OCI-LY7 (cell line): ENCODE data around the gene KREMEN2. TPM values are rescaled to one million over a fixed set of nuclear protein-coding genes. Genes with fewer than 3 reads are reported as not detected.

Experiments used
- BruUV-seq: library from RNA; stranded (reverse); fragments of 400-500 nt; replicated peaks from 2 replicates; lab custom pipeline; 2021; lab: Mats Ljungman, UMichigan
- CTCF ChIA-PET: fragments of 300-600 bp; sonication (Branson Sonifier 250); formaldehyde crosslinking; loops from one replicate; lab custom pipeline; 2022; ENCODE audit warnings: antibody characterized with exemption; ENCODE audit not compliant: unreplicated experiment; lab: Charles Lee
- POLR2A ChIA-PET: fragments of 300-600 bp; sonication (Branson Sonifier 250); formaldehyde crosslinking; loops from one replicate; lab custom pipeline; 2022; ENCODE audit warnings: antibody characterized with exemption; lab: Charles Lee
- DNase-seq: peaks from one replicate; pipeline ENCODE4 v3.0.0-alpha.2; 2015; ENCODE audit warnings: low spot score
- H2AFZ ChIP-seq: fragments of 200-600 bp; sonication (generic), shearing (Covaris generic); 2 replicates; pipeline ENCODE4 v1.6.1; 2014; ENCODE audit warnings: mild to moderate bottlenecking, antibody characterized with exemption, low read length, moderate library complexity
- H3K27ac ChIP-seq: fragments of 200-600 bp; sonication (generic); 2 replicates; pipeline ENCODE4 v1.5.1; 2014; ENCODE audit warnings: mixed run types, low read depth, mild to moderate bottlenecking, moderate library complexity, low read length, inconsistent platforms; ENCODE audit not compliant: poor library complexity, severe bottlenecking
- H3K36me3 ChIP-seq: fragments of 200-600 bp; sonication (generic); 2 replicates; pipeline ENCODE4 v1.6.1; 2014; ENCODE audit warnings: mild to moderate bottlenecking, antibody characterized with exemption, low read length, moderate library complexity, mixed read lengths; ENCODE audit not compliant: insufficient read depth
- H3K4me1 ChIP-seq: fragments of 200-600 bp; sonication (generic); 2 replicates; pipeline ENCODE4 v1.5.1; 2014; ENCODE audit warnings: mild to moderate bottlenecking, low read length; ENCODE audit not compliant: insufficient read depth, poor library complexity, severe bottlenecking
- H3K4me2 ChIP-seq: fragments of 200-600 bp; sonication (generic); 2 replicates; pipeline ENCODE4 v1.6.1; 2014; ENCODE audit warnings: mild to moderate bottlenecking, low read length
- H3K4me3 ChIP-seq: fragments of 200-600 bp; sonication (generic); 2 replicates; pipeline ENCODE4 v1.5.1; 2014; ENCODE audit warnings: mild to moderate bottlenecking, low read depth, low read length; ENCODE audit not compliant: poor library complexity, severe bottlenecking
- H3K79me2 ChIP-seq: fragments of 200-600 bp; sonication (generic); 2 replicates; pipeline ENCODE4 v1.6.1; 2016; ENCODE audit warnings: low read depth, mild to moderate bottlenecking, low read length, moderate library complexity, mixed read lengths; ENCODE audit not compliant: insufficient read depth
- H3K9me2 ChIP-seq: fragments of 200-600 bp; sonication (generic); 2 replicates; pipeline ENCODE4 v1.6.1; 2016; ENCODE audit warnings: mild to moderate bottlenecking, low read length, mixed read lengths; ENCODE audit not compliant: insufficient read depth
- H3K9me3 ChIP-seq: fragments of 200-600 bp; sonication (generic); 2 replicates; pipeline ENCODE4 v1.6.1; 2014; ENCODE audit warnings: mild to moderate bottlenecking, mixed run types, low read length, mixed read lengths
- H4K20me1 ChIP-seq: fragments of 200-600 bp; sonication (generic); 2 replicates; pipeline ENCODE4 v1.6.1; 2014; ENCODE audit warnings: mild to moderate bottlenecking, antibody characterized with exemption, low read length, moderate library complexity, mixed read lengths; ENCODE audit not compliant: insufficient read depth
- CTCF ChIP-seq: fragments of 200-600 bp; sonication (generic); conservative IDR thresholded peaks from 2 replicates; pipeline ENCODE4 v1.5.1; 2014; ENCODE audit warnings: mild to moderate bottlenecking, antibody characterized with exemption, low read length, moderate library complexity, mixed read lengths
- EZH2phosphoT487 ChIP-seq: fragments of 200-600 bp; sonication (generic); IDR thresholded peaks from 2 replicates; pipeline ENCODE4 v1.6.1; 2018; ENCODE audit warnings: low read depth, borderline replicate concordance, mild to moderate bottlenecking, mixed run types, antibody characterized with exemption, low read length, moderate library complexity, mixed read lengths
- intact Hi-C: fragments of 100-400 bp; cut with micrococcal nuclease; formaldehyde crosslinking; loops from one replicate; pipeline ENCODE4 v1.10.0; 2022; ENCODE audit not compliant: unreplicated experiment
- total RNA-seq, 2 experiments: library from RNA; depleted of rRNA in 1 of 2; stranded (reverse); fragments of >200 nt in 1 of 2; shearing (Covaris generic) in 1 of 2; gene quantifications; 2 replicates each; pipeline ENCODE4 v1.2.3, GENCODE V29; 2014 to 2022

KREMEN2 gene
- total RNA-seq, 2 experiments from 2014 or later: 0.09 TPM; not detected in 1

- Histone ChIP-seq H3K4me1 (peaks cover 36% of the 10 kb centered on the region), H3K9me3 (no peaks in the 10 kb centered on the region), H3K27ac (no peak overlapping the region), H4K20me1 (peaks cover 6% of the 10 kb centered on the region; the same call in 1 of the 2 replicates), H3K79me2 (peaks cover 14% of the 10 kb centered on the region; the same call in 1 of the 2 replicates), H3K36me3 (peaks cover 84% of the 10 kb centered on the region), H2AFZ (no peak overlapping the region), H3K9me2 (no peaks in the 10 kb centered on the region), H3K4me2 (no peak overlapping the region), H3K4me3 (no peak overlapping the region)
- CTCF ChIA-PET: no interaction called here
- DNase-seq: no peak
- POLR2A ChIA-PET: no interaction called here
- TF ChIP-seq EZH2phosphoT487 (no peak), CTCF (no peak)
- no TSS peak for BruUV-seq
- intact Hi-C loops: no loop called here
These were observed 9.7 kb downstream of the KREMEN2 start for GRCh38 chr16:2973605-2974318.

- CTCF ChIA-PET: no interaction called here
- BruUV-seq: no TSS peak
- H3K79me2 ChIP-seq: peaks cover 21% of the 10 kb centered on the region; the same call in 1 of the 2 replicates
- no peak overlapping the region for H3K4me3 ChIP-seq
- H3K27ac ChIP-seq: no peak overlapping the region
- TF ChIP-seq CTCF (no peak), EZH2phosphoT487 (no peak)
- no peaks in the 10 kb centered on the region for H3K9me2 ChIP-seq
- H2AFZ ChIP-seq: no peak overlapping the region
- H3K4me2 ChIP-seq: no peak overlapping the region
- peaks cover 90% of the 10 kb centered on the region for H3K36me3 ChIP-seq
- H3K4me1 ChIP-seq: peaks cover 39% of the 10 kb centered on the region
- POLR2A ChIA-PET: no interaction called here
- no peak for DNase-seq
- no peaks in the 10 kb centered on the region for H3K9me3 ChIP-seq
- intact Hi-C loops: no loop called here
- peaks cover 6% of the 10 kb centered on the region; the same call in 1 of the 2 replicates for H4K20me1 ChIP-seq
These were observed 10.4 kb downstream of the KREMEN2 start for GRCh38 chr16:2974319-2975056.
